BJ (cell line): ENCODE results near the gene HSPB2. TPM values are rescaled to one million over a fixed set of nuclear protein-coding genes. Genes with fewer than 3 reads are reported as not detected.
"Not testable (repeated sequence)": the region's sequence is repeated elsewhere in the genome, so short reads cannot be mapped to it uniquely, and the experiment has no call there.

Experiments used
- CTCF ChIA-PET: fragments of 350-600 bp; formaldehyde crosslinking; extraction: SDS; loops from one replicate; lab custom pipeline; 2021; ENCODE audit warnings: antibody characterized with exemption, inconsistent platforms; lab: Yijun Ruan, JAX
- POLR2A ChIA-PET: fragments of 300-600 bp; sonication (Branson Sonifier 250); formaldehyde crosslinking; extraction: SDS; loops from one replicate; lab custom pipeline; 2021; ENCODE audit warnings: antibody characterized with exemption; lab: Charles Lee
- DNase-seq: peaks from one replicate; pipeline ENCODE4 v3.0.0-alpha.2; 2011; ENCODE audit warnings: low read depth
- H3K27me3 ChIP-seq: 2 replicates; pipeline ENCODE4 v1.6.0; 2011; ENCODE audit warnings: low read length; ENCODE audit not compliant: control insufficient read depth, insufficient read depth
- H3K36me3 ChIP-seq: 2 replicates; pipeline ENCODE4 v1.5.1; 2011; ENCODE audit warnings: low read length; ENCODE audit not compliant: control insufficient read depth, insufficient read depth
- H3K4me3 ChIP-seq: 2 replicates; pipeline ENCODE4 v1.5.1; 2011; ENCODE audit warnings: low read depth, mild to moderate bottlenecking, control low read depth, low read length
- polyA plus RNA-seq: library from polyadenylated mRNA; depleted of rRNA; stranded (reverse); fragments of >200 nt; gene quantifications from 2 replicates; pipeline ENCODE4 v1.2.3, GENCODE V29; 2011
- TF ChIP-seq, protein P1 (sequence below): IDR thresholded peaks from 2 replicates; pipeline ENCODE4 v1.5.1; 2011; ENCODE audit warnings: low read depth, mild to moderate bottlenecking, control low read depth, inconsistent platforms, low read length, moderate library complexity; ENCODE audit not compliant: insufficient read depth

HSPB2 gene
- polyA plus RNA-seq, 1 experiment = 4.0 TPM

DNA sequence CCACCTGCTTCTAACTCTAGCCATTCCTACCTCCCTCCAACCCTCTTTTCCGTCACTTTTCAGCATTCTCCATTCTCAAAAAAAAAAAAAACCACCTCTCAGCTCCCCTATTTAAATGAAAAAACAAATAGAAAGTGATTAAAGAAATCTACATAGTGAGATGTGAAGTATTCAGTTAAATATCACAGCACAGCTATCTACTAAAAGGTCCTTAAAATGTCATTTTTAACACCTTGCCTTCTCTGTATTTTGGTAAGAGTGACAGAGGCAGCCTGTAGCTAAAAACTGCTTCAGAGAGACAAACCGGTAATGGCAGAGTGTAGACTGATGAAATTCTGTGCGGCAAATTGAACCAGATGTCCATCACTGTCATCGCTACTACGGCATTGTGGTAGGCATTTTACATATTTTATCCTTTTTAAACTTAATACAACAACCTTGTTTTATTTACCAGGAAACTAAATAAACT is 40.8 kb upstream of the HSPB2 start:
- ChIA-PET POLR2A (interaction anchor here (0.7 kb wide), 1 partner anchor 118 kb away, joined by 12 read pairs; no protein-coding TSS in a partner anchor), CTCF (interaction anchor here (0.8 to 2.2 kb wide), 11 partner anchors 13 to 267 kb away, joined by 3 to 11 read pairs (median 5); no protein-coding TSS in a partner anchor)
- Histone ChIP-seq H3K4me3 (peak overlapping the region; percentile 85), H3K36me3 (peaks cover 3% of the 10 kb centered on the region), H3K27me3 (no peaks in the 10 kb centered on the region)
- TF ChIP-seq, protein P1, sequence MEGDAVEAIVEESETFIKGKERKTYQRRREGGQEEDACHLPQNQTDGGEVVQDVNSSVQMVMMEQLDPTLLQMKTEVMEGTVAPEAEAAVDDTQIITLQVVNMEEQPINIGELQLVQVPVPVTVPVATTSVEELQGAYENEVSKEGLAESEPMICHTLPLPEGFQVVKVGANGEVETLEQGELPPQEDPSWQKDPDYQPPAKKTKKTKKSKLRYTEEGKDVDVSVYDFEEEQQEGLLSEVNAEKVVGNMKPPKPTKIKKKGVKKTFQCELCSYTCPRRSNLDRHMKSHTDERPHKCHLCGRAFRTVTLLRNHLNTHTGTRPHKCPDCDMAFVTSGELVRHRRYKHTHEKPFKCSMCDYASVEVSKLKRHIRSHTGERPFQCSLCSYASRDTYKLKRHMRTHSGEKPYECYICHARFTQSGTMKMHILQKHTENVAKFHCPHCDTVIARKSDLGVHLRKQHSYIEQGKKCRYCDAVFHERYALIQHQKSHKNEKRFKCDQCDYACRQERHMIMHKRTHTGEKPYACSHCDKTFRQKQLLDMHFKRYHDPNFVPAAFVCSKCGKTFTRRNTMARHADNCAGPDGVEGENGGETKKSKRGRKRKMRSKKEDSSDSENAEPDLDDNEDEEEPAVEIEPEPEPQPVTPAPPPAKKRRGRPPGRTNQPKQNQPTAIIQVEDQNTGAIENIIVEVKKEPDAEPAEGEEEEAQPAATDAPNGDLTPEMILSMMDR = no peak
- DNase-seq = no peak

DNA sequence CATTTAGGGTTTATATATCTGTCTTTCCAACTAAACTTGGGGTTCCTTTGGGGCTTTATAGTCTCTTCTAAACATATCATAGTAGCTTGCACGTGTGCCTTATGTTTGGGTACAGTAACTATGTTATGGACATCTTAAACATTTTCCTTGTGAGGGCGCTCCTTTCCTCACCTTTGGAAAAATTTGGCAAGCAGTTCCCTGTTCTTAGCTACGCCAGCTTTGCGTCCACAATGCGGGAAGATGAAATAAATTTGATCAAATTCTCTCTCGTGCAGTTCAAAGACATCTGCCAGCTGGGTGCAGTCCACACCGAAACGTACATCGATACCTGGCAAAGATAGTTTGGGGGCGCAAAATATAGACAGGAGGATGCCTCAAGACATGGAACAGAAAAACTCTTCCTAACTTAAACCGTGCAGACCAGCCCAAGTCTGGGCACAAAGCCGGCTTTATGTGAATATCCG is 34.1 kb upstream of the HSPB2 start:
- no peaks in the 10 kb centered on the region; the same call in 1 of the 2 replicates for H3K36me3 ChIP-seq
- peak overlapping the region; percentile 62 for H3K4me3 ChIP-seq
- ChIA-PET POLR2A (interaction anchor here (0.6 kb wide), 1 partner anchor 32 kb away, joined by 3 read pairs; no protein-coding TSS in a partner anchor), CTCF (interaction anchor here (0.6 to 3.4 kb wide), 12 partner anchors 9 to 138 kb away, joined by 3 to 39 read pairs (median 4); partner anchors contain the start of gene DIXDC1)
- TF ChIP-seq, protein P1 = no peak
- no peaks in the 10 kb centered on the region for H3K27me3 ChIP-seq
- DNase-seq = no peak

DNA sequence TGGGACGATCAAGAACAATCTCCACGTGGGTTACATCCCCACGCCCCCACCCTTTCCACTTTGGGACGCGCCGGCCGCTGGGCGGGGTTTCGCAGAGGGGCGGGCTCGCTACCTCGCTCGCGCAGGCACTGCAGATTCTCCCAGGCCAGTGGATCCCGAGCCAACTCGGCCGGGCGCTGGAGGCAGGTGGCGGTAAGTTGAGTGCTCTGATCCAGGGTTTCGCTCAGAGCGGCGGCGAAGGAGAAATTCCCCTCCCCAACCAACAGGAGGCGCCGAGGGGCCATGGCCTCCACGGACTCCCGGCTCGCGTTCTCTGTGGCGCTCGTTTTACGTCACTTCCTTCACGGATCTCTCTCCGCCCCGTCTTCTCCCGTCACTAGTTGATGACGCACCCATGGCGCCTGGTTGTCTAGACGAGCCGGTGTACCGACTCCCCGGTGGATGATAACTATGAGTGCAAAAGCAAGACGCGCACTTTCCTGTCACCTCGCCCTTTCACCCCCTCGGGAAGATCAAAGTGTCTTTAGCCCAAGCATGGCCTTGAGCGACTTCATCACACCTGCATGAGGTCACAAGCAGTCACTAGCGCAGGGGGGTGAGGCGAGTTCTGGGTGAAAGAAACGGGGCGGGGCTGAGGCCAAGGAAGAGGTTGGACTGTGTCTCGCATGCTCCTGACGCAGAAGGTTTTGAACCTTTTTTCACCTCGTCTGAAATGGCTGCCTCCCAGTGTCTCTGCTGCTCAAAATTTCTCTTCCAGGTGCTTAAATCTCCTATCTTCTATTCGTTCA is 33.5 kb upstream of the HSPB2 start, which contains the start of the genes CFAP68 and FDXACB1:
Gene CFAP68 (plus strand): TSS at position 693 of the 788 bp plus-strand sequence. CDS start 20 bp downstream, at position 713.
Gene FDXACB1 (minus strand): TSS at position 317 of the 788 bp plus-strand sequence. CDS start 33 bp downstream, at position 284.
- TF ChIP-seq, protein P1 = peak; percentile 99
- Histone ChIP-seq H3K36me3 (no peaks in the 10 kb centered on the region; the same call in 1 of the 2 replicates), H3K4me3 (peak within 1 kb of the TSS; percentile 62), H3K27me3 (no peaks in the 10 kb centered on the region)
- ChIA-PET CTCF (interaction anchor here (0.8 to 3.4 kb wide), 16 partner anchors 8 to 137 kb away, joined by 3 to 39 read pairs (median 4); partner anchors contain the start of gene DIXDC1), POLR2A (no interaction called here)
- DNase-seq = peak; percentile 81

DNA sequence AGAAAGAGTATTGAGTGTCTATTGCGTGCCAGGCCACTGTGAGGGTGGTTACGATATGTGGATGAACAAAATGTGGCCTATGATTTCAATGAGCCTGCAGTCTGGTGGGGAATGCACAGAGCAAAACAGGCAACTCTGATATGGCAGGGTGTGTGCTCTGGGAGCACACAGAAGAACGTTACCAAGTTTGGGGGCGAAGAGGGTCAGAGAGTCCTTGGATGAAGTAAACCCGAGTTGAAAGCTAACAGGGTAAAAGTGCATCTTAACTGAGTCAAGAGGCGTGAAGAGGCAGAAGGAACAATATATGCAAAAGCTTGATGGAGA is 32.9 kb upstream of the HSPB2 start:
- ChIA-PET POLR2A (no interaction called here), CTCF (interaction anchor here (0.7 to 1.8 kb wide), 8 partner anchors 9 to 118 kb away, joined by 3 to 8 read pairs (median 4); partner anchors contain the start of genes CRYAB and DIXDC1)
- TF ChIP-seq, protein P1 = no peak
- Histone ChIP-seq H3K36me3 (no peaks in the 10 kb centered on the region; the same call in 1 of the 2 replicates), H3K27me3 (no peaks in the 10 kb centered on the region), H3K4me3 (peak overlapping the region; percentile 62)
- no peak for DNase-seq

DNA sequence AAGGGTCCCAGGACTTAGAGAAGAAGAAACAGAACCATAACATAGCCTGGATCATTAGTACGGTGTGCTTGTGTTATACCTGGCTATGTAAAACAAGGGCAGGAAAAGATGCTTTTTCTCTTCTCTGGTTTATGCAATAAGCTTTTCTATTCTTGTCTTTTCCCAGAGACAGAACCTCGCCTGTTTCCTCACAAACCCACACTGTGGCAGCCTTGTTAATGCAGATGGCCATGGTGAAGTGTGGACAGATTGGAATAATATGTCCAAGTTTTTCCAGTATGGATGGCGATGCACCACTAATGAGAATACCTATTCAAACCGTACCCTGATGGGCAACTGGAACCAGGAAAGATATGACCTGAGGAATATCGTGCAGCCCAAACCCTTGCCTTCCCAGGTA is 30.3 kb upstream of the HSPB2 start:
- TF ChIP-seq, protein P1 = no peak
- Histone ChIP-seq H3K36me3 (no peaks in the 10 kb centered on the region), H3K27me3 (no peaks in the 10 kb centered on the region), H3K4me3 (no peak overlapping the region)
- CTCF ChIA-PET = interaction anchor here (0.9 to 3.3 kb wide), 5 partner anchors 11 to 98 kb away, joined by 3 to 11 read pairs (median 3); no protein-coding TSS in a partner anchor
- POLR2A ChIA-PET = no interaction called here
- DNase-seq = no peak

DNA sequence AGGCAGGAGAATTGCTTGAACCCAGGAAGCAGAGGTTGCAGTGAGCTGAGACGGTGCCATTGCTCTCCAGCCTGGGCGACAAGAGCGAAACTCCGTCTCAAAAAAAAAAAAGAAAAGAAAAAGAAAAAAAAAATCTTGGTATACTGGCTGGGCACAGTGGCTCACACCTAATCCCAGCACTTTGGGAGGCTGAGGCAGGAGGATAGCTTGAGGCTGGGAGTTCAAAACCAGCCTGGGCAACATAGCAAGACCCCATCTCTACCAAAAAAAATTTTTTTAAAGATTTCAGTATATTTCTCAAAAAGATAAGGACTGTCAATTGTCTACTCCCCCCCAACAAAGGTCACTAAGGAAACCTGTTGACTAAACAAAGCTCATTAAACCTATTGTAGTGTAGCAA is 27.5 kb upstream of the HSPB2 start:
- H3K27me3 ChIP-seq, POLR2A ChIA-PET, H3K36me3 ChIP-seq, DNase-seq, CTCF ChIA-PET, H3K4me3 ChIP-seq: not testable (repeated sequence)
